ENCODE results near the gene TMEM200B.

GRCh38 chr1:29124366-29125236 lies 898 bp upstream of the TMEM200B start:
- TF ChIP-seq POLR2A (IDR thresholded peaks at IDR 0.05) = peak in 2 of 3 donors; percentile 25 to 29
- TF ChIP-seq, protein P1, sequence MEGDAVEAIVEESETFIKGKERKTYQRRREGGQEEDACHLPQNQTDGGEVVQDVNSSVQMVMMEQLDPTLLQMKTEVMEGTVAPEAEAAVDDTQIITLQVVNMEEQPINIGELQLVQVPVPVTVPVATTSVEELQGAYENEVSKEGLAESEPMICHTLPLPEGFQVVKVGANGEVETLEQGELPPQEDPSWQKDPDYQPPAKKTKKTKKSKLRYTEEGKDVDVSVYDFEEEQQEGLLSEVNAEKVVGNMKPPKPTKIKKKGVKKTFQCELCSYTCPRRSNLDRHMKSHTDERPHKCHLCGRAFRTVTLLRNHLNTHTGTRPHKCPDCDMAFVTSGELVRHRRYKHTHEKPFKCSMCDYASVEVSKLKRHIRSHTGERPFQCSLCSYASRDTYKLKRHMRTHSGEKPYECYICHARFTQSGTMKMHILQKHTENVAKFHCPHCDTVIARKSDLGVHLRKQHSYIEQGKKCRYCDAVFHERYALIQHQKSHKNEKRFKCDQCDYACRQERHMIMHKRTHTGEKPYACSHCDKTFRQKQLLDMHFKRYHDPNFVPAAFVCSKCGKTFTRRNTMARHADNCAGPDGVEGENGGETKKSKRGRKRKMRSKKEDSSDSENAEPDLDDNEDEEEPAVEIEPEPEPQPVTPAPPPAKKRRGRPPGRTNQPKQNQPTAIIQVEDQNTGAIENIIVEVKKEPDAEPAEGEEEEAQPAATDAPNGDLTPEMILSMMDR (IDR thresholded peaks at IDR 0.05) = peak; percentile 36 to 64 (median 58)
